Measurements from ENCODE around the gene ASCL3. TPM values are rescaled to one million over a fixed set of nuclear protein-coding genes. Genes with fewer than 3 reads are reported as not detected.

Gene ASCL3
- total and polyA plus RNA-seq, 10 of the 15 experiments (the other 5 are each of a cell fraction or from before 2014, with no cell fraction given) = not detected

DNA sequence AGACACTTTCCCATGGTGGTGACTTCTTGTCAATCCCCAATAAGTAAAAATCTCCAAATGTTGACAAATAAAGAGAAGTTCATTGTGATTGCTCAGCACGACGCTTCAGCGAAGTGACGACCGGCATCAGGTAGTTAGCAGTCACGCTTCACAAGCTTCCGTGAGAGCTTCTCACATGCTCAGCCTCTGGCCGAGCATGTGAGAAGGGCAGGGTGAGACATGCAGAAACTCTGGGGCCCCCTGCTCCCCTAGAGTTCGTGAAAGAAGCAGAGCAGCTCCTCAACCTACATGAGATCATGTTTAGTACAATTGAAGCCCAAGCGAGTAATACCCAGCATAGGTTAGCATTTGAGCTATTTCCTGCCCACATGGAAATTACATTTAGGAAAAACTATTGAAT lies 5.7 kb downstream of the ASCL3 start (continued):
- TF ChIP-seq, protein P1, sequence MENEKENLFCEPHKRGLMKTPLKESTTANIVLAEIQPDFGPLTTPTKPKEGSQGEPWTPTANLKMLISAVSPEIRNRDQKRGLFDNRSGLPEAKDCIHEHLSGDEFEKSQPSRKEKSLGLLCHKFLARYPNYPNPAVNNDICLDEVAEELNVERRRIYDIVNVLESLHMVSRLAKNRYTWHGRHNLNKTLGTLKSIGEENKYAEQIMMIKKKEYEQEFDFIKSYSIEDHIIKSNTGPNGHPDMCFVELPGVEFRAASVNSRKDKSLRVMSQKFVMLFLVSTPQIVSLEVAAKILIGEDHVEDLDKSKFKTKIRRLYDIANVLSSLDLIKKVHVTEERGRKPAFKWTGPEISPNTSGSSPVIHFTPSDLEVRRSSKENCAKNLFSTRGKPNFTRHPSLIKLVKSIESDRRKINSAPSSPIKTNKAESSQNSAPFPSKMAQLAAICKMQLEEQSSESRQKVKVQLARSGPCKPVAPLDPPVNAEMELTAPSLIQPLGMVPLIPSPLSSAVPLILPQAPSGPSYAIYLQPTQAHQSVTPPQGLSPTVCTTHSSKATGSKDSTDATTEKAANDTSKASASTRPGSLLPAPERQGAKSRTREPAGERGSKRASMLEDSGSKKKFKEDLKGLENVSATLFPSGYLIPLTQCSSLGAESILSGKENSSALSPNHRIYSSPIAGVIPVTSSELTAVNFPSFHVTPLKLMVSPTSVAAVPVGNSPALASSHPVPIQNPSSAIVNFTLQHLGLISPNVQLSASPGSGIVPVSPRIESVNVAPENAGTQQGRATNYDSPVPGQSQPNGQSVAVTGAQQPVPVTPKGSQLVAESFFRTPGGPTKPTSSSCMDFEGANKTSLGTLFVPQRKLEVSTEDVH (IDR thresholded peaks at IDR 0.05; ENCODE audit: low read depth, partially characterized antibody) = no peak
- TF ChIP-seq, protein P2, sequence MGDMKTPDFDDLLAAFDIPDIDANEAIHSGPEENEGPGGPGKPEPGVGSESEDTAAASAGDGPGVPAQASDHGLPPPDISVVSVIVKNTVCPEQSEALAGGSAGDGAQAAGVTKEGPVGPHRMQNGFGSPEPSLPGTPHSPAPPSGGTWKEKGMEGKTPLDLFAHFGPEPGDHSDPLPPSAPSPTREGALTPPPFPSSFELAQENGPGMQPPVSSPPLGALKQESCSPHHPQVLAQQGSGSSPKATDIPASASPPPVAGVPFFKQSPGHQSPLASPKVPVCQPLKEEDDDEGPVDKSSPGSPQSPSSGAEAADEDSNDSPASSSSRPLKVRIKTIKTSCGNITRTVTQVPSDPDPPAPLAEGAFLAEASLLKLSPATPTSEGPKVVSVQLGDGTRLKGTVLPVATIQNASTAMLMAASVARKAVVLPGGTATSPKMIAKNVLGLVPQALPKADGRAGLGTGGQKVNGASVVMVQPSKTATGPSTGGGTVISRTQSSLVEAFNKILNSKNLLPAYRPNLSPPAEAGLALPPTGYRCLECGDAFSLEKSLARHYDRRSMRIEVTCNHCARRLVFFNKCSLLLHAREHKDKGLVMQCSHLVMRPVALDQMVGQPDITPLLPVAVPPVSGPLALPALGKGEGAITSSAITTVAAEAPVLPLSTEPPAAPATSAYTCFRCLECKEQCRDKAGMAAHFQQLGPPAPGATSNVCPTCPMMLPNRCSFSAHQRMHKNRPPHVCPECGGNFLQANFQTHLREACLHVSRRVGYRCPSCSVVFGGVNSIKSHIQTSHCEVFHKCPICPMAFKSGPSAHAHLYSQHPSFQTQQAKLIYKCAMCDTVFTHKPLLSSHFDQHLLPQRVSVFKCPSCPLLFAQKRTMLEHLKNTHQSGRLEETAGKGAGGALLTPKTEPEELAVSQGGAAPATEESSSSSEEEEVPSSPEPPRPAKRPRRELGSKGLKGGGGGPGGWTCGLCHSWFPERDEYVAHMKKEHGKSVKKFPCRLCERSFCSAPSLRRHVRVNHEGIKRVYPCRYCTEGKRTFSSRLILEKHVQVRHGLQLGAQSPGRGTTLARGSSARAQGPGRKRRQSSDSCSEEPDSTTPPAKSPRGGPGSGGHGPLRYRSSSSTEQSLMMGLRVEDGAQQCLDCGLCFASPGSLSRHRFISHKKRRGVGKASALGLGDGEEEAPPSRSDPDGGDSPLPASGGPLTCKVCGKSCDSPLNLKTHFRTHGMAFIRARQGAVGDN (IDR thresholded peaks at IDR 0.05) = peak; percentile 35; the same call in 1 of the 2 replicates
- TF ChIP-seq NRF1 (conservative IDR thresholded peaks at IDR 0.05; ENCODE audit: low read depth, low read length) = no peak
- no peak for TF ChIP-seq CHD2 (IDR thresholded peaks at IDR 0.05; ENCODE audit: borderline replicate concordance, low read depth, low read length)
- TF ChIP-seq EGR1 (IDR thresholded peaks at IDR 0.05; ENCODE audit: borderline replicate concordance in 1 of 2, low read depth in 2 of 2, low read length in 2 of 2) = no peak
- no peak for TF ChIP-seq TARDBP (IDR thresholded peaks at IDR 0.05; ENCODE audit: borderline replicate concordance)
- TF ChIP-seq, protein P3, sequence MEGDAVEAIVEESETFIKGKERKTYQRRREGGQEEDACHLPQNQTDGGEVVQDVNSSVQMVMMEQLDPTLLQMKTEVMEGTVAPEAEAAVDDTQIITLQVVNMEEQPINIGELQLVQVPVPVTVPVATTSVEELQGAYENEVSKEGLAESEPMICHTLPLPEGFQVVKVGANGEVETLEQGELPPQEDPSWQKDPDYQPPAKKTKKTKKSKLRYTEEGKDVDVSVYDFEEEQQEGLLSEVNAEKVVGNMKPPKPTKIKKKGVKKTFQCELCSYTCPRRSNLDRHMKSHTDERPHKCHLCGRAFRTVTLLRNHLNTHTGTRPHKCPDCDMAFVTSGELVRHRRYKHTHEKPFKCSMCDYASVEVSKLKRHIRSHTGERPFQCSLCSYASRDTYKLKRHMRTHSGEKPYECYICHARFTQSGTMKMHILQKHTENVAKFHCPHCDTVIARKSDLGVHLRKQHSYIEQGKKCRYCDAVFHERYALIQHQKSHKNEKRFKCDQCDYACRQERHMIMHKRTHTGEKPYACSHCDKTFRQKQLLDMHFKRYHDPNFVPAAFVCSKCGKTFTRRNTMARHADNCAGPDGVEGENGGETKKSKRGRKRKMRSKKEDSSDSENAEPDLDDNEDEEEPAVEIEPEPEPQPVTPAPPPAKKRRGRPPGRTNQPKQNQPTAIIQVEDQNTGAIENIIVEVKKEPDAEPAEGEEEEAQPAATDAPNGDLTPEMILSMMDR (IDR thresholded peaks at IDR 0.05 in 2 of 3, conservative IDR thresholded peaks at IDR 0.05 in 1 of 3; ENCODE audit: control insufficient read depth in 2 of 3, extremely low read depth in 1 of 3, insufficient read depth in 1 of 3, low read depth in 3 of 3, low read length in 3 of 3) = no peak
- TF ChIP-seq, protein P4, sequence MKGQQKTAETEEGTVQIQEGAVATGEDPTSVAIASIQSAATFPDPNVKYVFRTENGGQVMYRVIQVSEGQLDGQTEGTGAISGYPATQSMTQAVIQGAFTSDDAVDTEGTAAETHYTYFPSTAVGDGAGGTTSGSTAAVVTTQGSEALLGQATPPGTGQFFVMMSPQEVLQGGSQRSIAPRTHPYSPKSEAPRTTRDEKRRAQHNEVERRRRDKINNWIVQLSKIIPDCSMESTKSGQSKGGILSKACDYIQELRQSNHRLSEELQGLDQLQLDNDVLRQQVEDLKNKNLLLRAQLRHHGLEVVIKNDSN (IDR thresholded peaks at IDR 0.05; ENCODE audit: borderline replicate concordance, extremely low read length, insufficient read depth, low read depth, low read length) = no peak
- peak; percentile 8; the same call in 1 of the 2 replicates for TF ChIP-seq CREB1 (IDR thresholded peaks at IDR 0.05; ENCODE audit: low read depth)
- TF ChIP-seq BCL11A (IDR thresholded peaks at IDR 0.05; ENCODE audit: low read depth, low read length) = no peak
- TF ChIP-seq SMAD1 (IDR thresholded peaks at IDR 0.05; ENCODE audit: low read depth, partially characterized antibody) = no peak
- TF ChIP-seq IKZF1 (conservative IDR thresholded peaks at IDR 0.05) = no peak
- TF ChIP-seq, protein P5, sequence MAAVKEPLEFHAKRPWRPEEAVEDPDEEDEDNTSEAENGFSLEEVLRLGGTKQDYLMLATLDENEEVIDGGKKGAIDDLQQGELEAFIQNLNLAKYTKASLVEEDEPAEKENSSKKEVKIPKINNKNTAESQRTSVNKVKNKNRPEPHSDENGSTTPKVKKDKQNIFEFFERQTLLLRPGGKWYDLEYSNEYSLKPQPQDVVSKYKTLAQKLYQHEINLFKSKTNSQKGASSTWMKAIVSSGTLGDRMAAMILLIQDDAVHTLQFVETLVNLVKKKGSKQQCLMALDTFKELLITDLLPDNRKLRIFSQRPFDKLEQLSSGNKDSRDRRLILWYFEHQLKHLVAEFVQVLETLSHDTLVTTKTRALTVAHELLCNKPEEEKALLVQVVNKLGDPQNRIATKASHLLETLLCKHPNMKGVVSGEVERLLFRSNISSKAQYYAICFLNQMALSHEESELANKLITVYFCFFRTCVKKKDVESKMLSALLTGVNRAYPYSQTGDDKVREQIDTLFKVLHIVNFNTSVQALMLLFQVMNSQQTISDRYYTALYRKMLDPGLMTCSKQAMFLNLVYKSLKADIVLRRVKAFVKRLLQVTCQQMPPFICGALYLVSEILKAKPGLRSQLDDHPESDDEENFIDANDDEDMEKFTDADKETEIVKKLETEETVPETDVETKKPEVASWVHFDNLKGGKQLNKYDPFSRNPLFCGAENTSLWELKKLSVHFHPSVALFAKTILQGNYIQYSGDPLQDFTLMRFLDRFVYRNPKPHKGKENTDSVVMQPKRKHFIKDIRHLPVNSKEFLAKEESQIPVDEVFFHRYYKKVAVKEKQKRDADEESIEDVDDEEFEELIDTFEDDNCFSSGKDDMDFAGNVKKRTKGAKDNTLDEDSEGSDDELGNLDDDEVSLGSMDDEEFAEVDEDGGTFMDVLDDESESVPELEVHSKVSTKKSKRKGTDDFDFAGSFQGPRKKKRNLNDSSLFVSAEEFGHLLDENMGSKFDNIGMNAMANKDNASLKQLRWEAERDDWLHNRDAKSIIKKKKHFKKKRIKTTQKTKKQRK (IDR thresholded peaks at IDR 0.05; ENCODE audit: low read depth, low read length) = no peak
- TF ChIP-seq RELA (IDR thresholded peaks at IDR 0.05; ENCODE audit: borderline replicate concordance, partially characterized antibody) = no peak
